Measurements from ENCODE around the gene PRM2.

- TF ChIP-seq CTCF (IDR thresholded peaks at IDR 0.05; ENCODE audit: low read depth, low read length): no peak
- no peak for TF ChIP-seq EZH2phosphoT487 (IDR thresholded peaks at IDR 0.05; ENCODE audit: low read depth)
These were observed 30.3 kb downstream of the PRM2 start for GRCh38 chr16:11245988-11246387.

All from OCI-LY3 (cell line).